SK-N-MC (cell line): ENCODE data around the gene BID.

ENCODE experiments used
- EZH2 ChIP-seq: fragments of 200-600 bp; sonication (generic); IDR thresholded peaks from one replicate; pipeline ENCODE4 v1.6.1; 2017; ENCODE audit warnings: antibody characterized with exemption
- FOXP2 ChIP-seq: optimal IDR thresholded peaks from 2 replicates; pipeline ENCODE3; 2011; ENCODE audit warnings: mild to moderate bottlenecking, moderate library complexity; ENCODE audit not compliant: insufficient read depth; ENCODE audit errors: extremely low read length, control extremely low read depth
- POLR2AphosphoS5 ChIP-seq: IDR thresholded peaks from 2 replicates; pipeline ENCODE4 v1.6.1; 2012; ENCODE audit warnings: mild to moderate bottlenecking, low read depth, low read length, borderline replicate concordance

- TF ChIP-seq FOXP2: no peak
- no peak for TF ChIP-seq POLR2AphosphoS5
- no peak for TF ChIP-seq EZH2
Observed at GRCh38 chr22:17823964-17824363, 49.7 kb upstream of the BID start.
